ENCODE data around the gene CARNS1.

The CARNS1 gene, protein sequence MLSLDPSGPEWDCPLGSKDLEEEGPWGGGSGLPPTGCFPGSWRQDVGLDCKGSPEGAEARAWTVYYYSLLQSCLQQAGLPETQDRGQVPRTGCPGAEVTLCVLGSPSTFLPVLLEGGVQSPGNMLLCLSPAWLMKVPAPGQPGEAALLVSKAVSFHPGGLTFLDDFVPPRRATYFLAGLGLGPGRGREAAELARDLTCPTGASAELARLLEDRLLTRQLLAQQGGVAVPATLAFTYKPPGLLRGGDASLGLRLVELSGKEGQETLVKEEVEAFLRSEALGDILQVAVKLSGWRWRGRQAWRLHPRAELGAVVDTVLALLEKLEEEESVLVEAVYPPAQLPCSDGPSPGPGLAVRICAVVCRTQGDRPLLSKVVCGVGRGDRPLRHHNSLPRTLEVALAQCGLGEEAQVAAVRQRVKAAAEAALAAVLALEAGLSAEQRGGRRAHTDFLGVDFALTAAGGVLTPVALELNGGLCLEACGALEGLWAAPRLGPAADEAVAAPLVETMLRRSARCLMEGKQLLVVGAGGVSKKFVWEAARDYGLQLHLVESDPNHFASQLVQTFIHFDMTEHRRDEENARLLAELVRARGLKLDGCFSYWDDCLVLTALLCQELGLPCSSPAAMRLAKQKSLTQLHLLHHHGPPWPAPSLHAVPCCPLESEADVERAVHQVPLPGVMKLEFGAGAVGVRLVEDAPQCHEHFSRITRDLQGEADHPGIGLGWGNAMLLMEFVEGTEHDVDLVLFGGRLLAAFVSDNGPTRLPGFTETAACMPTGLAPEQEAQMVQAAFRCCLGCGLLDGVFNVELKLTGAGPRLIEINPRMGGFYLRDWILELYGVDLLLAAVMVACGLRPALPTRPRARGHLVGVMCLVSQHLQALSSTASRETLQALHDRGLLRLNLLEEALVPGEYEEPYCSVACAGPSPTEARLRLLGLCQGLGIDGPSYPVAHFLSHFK

DNA sequence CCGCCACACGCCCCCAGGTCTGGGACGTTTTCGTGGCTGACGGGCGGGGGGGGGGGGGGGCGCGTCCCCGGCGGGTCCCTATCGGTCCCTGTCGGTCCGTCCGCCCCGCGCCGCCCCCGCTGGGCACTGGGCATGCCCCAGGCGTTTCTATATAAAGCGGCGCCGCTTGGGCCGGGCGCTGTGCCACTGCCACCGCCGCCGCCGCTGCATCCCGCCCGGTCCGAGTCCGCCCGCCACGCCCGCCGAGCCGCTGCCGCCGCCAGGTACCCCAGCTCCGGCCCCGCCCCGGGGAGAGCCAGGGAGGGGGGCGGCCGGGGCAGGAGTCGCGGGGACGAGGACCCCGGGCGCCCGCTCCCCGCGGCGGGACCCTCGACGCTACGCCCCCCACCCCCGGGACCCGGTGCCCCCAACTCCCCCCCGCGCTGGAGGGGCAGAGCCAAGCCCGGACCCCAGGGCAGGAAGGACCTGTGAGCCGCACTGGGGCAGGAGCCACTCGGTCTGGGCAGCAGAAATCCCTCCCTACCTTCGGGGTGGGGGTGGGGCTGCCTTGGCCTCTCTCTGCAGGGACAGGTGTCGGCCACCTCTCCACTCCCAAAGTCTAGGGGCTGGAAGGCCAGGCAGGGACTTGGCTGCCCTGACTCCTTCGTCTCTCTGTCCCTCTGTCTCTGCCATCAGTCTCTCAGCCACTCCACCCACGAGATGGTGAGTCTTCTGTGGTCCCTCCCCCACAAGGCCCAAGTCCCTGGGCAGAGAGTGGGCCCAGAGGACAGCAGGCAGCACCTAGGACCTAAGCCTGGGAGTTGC lies at the start of gene CARNS1:
CARNS1 (plus strand) TSS at position 178 of the 804 bp plus-strand sequence; CDS start at position 700, 522 bp downstream.
- DNase-seq = no peak

DNA sequence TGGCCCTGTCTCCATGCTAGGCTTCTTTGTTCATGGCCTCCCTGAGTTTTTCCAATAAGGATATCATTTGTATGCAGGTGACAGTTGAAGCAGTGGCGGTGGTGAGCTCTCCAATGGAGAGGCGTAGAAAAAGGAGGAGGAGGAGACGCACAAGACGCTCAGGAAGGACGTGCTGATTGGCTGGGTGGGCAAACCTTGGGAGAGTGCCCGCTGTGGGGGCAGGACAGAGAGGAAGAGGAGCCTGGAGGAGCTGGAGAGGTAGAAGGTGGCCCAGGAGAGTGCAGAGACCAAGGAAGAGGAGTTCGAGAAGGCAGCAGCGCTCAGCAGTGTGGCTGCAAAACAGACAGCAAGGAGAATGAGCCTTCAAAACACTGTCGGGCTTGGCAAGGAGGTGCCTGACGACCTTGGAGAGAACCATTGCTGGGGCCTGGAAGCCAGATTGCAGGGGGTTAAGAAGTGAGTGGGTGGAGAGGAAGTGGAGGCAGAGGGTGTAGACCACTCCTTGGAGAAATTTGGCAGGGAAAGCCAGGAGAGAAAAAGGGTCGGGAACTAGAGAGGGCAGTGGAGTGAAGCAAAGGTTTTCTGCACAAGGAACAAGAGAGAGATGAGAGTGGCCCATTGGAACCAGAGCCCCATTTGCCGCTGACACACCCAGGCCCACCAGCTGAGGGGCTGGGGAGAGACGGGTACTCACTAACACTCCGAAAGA lies 49.6 kb upstream of the CARNS1 start:
- no peak for DNase-seq

- DNase-seq = no peak
Measured at GRCh38 chr11:67366546-67366945, 48.9 kb upstream of the CARNS1 start.

- DNase-seq = no peak
Measured at GRCh38 chr11:67366961-67367760, 48.3 kb upstream of the CARNS1 start.

DNA sequence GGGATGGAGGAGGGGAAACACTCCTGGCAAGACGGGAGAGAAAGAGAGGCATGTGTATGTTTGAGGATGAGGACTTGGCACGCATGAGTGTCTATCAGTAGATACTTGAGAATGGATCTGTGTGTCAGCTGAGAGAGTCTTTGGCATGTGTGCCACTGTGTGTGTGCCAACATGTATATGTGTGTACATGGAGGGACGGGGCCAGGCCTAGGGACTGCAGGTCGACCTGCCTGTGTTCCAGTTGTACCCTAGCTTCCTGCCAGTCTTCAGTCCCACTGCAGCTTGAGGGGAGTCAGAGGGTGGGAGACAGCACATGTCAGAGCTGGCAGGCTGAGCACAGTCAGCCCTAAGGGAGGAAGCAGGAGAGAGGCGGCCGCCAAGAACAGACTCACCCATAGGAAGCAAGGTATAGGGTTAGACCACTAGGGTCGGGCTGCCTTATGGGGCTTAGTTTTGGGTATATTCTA lies 47.7 kb upstream of the CARNS1 start:
- DNase-seq = no peak

- DNase-seq = no peak
Measured at GRCh38 chr11:67368621-67369020, 46.9 kb upstream of the CARNS1 start.

DNA sequence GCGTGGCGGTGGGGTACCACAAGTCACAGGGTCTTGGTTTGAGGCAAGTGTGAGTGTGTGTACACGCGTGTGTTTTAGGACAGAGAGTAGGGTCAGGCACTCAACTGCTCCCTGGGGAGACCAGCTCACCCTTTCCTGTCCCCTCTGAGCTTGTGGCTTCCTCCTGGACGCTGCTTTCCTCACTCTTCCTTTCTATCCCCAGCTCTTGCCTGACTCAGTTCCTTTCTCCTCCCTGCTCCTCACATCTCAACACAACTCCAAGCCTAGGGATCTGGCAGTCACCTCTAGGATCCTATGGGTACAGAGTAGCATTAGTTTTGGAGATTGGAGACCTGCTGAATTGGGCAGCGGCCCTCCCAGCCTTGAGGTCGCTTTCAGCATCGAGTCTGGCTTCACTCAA lies 46.2 kb upstream of the CARNS1 start:
- no peak for DNase-seq

DNA sequence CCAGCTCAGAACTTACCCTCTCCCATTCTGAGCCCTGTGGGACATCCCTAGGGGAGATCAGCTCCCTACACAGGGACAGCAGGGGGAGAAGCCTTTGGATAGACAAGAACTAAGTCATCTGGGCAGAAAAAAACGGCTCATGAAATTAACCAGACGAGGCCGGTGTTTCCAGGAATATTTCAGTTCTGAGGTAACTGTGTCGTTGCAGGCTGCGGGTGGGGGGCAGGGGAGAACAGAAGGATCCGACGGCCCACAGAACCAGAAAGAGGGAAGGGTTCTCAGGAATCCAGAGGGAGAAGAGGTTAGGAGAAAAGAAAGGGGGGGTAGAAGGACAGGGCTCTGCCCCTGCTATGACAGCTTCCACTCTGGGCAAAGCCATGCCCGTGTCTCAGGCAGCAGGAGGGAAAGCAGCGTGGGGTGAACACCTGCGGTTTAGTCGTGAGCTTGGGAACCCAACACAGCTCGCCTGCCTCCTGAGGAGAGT lies 45.6 kb upstream of the CARNS1 start:
- no peak for DNase-seq

DNA sequence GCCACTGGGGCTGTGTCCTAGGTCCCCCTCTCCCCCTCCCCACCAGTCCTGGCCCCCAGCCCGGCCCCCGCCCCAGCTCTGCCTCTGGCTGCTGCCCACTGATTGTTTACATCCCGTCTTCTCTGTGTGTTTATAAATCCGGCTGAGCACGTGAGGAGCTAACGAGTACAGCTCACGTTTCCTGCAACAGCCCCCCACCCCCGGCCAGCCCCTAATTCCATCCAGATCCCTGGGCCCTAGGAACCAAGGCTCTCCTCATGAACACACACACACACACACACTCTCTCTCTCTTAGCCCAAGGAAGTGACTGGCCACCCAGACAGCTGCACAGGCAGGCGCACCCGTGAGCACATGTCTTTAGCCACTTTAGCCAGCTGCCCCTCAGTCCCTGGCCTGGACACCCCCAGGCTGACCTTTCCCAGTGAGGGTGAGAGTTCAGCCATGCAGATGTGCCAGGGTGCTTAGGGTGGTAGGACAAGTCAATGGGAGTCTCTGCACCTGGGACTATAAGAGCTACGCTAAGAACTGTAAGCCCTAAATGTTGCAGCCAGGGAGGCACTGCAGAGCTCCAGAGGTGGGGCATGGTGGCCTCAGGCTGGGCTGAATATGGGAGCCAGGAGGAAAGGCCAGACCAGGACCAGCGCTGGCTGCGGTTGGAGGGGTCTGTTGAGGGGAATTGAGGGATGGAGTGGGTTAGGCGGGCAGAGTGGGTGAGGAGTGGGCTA lies 45.0 kb upstream of the CARNS1 start:
- DNase-seq = no peak

DNA sequence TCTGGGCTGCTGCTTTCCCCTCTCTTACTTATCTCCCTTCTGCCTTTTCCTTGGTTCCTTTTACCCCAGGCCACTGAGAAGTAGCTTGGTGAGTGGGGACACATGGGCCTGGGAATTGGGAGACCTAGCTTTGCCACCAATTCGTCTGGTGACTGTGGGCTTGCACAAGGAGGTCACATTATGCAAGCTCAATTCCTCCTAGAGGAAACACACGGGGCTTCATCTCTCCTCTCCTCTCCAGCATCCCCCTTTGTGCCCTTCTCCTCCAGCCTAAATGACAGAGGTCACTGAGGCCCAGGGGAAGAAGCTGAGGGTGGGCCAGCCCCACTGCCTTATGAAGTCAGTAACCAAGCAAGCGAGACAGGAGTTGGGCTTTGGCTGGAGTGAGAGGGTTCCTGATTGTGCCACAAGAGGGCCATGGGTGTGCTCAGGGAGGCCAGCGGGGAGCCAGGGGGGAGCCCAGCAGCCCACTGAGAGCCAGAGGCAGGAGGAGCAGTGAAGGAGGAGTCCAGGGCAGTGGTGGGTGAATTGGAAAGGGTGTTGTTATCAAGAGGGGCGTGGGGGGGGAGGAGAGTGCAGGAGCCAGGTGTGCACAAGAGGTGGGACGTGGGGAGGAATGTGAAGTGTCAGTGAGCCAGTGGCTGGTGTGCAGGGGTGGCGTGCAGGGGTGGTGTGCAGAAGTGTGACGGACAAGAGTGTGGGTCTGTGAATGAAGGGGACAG lies 44.1 kb upstream of the CARNS1 start:
- DNase-seq = peak; percentile 36

DNA sequence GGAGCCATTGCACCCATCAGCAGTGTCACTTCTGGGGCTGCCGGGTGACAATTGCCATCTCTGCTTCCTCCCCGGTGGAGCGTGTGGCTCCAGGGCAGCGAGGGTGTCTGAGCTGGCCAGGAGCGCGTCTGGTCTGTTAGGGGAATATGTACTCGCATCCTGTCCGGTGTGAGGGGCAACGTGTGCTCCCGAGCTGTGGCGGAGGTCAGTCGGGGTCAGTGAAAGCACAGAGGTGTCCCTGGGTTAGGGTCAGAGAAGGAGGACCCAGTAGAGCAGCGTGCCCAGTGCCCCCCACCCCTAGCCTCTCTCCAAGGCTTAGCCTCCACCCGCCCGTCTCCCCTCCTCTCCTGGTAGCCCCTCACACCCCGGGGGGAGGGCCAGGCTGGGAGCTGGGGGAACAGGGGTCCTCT lies 43.6 kb upstream of the CARNS1 start:
- no peak for DNase-seq

DNA sequence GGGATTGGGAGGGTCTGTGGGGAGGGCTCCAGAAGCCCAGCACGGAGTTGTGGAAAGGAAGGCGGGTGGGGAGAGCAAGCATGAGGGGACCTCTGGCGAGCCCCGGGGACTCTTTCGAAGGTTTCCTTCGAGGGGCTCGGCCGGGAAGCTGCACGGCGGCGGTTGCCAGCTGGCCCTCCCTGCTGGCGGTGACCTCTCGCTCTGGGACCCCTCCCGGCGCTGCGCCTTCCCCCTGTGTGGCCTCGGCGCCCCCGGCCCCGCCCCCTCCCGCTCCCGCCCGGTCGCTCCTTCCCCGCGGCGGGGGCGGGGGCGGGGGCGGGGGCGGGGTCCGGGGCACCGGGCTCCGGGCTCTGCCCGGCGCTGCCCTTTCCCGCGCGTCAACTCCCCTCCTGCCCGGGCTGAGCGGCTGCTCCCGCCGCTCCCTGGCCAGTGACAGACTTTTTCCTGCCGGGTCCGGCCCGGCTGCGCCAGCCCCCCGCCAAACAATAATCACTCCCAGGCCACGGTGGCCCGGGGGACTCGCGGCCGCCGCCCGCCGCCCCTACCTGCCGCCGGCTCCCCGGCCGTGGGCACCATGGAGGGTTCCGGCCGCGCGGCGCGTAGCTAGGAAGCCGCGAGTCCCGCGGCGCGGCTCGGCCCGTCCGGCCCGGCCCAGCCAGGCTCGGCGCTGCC lies 43.0 kb upstream of the CARNS1 start:
- no peak for DNase-seq

DNA sequence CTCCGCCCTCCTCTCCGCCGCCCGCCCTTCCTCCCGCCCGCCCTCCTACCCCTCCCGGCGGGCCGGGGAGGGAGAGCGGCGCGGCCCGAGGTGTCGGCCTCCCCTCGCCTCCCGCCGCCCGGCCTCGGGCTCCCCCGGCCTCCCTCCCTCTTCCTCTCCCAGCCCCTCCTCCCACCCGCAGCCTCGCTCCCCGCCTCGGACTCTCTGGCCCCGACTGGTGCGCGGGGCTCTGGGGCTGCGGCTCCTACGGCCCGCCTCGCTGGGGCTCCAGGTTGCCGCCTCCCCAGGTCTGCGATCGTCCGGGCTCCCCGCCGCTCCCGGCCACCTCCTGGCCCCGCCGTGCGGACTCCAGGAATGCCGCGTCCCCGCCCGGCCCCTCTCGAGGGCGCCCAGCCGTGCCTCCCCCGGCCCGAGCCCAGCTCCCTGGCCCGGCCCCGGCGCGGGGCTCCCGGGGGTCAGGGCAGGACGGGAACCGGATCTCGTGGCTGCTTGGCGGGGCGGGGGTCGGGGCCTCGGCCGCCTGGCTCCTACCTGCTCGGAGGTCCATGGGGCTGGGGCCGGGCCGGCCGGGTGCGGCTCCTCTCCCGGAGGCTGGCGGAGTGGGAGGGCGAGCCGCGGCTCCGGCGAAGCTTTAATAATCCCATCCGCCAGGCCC lies 42.4 kb upstream of the CARNS1 start, which contains the start of gene CLCF1:
CLCF1 (minus strand) TSS at position 606 of the 655 bp plus-strand sequence; CDS start at position 547, 59 bp downstream.
- peak; percentile 64 for DNase-seq

DNA sequence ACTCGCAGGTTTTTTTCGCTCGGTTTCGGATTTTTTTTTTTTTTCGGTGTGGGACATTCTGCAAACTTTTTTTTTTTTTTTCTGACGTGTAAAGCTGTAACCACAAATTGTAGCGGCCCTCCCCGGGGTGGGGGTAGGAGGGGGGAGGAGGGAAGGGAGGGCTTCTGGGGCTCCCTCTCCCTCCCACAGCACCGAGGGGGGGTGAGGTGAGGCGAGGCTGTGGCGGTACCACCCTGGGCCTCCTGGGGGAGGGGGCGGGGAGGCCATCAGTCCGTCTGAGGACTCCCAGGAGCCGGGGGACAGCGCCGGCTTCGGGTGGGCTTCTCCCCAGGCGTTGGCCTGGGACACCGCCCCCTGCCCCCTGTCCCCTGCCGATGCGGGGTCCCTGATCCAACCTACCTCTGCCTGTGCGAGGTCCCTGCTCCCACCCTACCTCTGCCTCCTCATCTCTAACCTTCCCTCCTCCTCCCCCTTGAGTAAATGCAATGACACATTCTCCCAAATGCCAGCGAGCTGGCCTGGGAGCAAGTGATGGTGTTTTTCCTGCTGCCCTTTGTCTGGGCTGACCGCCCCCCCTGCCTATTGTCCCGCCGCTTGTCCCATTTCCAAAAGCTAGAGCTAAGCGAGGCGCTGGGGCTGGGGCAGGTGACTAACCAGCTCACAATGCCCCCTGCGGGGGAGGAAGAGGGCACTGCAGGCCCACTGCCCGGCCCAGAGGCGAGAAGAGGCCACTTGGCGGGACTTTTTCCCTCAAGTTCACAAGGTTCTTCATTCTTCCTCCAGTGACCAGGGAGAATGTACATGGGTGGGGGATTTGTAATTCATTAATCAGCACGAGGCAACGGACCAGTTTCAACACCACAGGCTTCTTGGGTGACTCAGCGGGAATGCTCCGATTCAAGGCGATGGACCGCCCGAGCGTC lies 41.6 kb upstream of the CARNS1 start:
- peak; percentile 75 for DNase-seq

DNA sequence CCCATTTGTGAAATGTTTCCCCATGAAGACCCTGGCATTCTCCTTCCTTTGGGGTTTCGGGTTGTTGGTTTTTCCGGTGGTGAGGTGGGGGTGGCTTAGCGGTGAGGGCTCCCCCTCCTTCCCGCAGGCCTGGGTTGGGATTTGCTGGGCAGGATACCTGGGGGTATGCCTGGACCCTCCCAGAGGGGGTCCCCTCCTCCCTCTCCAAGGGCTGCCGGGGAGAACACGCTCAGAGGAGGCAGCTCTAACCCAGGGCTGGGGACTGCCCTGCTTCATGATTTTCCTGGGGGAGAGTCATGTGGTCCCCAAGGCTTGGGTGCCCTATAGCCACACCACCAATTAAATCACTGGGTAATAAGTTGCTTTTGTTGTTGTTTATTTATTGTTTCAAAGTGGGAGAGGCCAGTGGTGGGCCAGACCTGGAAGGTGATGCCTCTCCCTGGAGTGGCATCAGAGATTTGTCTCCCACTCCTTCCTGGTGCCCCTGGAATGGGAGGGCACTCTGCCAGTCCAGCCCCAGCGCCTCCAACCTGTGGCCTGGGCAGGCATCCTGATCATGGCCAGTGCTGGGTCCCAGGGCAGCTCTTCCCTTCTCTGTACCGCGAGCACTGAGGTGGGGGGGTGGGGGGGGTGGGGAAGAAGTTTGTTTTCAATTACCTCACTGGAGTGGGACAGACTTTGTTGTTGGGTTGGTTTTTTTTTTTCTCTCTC lies 40.8 kb upstream of the CARNS1 start:
- DNase-seq = no peak

DNA sequence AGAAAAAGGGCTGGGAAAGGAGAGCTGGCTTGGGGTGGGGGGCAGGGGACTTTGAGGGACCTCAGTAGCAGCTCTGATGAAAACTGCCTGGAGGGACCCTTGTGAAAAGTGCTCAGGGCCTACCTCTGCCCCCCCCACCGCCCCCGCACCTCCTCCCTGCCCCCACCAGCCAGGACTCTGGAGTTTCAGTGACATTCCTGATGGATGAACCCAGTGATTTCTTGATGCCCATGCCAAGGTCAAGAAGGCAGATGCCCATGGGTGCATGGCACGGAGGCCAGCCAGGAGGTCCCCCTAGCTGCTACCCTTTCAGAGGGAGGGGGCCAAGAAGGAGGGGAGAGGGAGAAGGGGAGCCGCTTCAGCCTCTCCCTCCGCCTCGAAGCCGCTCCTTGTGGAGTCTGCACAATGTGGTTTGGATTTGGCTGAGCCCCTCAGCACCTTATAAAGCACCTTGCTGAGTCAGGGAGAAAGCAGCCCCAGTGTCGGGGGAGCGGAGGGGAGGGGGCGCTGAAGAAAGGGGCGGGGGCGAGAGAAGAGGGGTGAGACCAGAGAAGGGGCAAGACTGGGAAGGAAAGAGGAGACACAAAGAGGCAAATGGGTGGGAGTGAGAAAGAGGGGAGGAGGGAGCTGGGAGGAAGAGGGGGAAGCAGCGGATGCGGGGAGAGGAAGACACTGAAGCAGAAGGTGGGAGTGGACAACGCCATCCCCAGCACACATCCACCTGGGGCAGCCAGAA lies 40.0 kb upstream of the CARNS1 start:
- DNase-seq = no peak
